ENCODE data around the gene CCDC116.
"Not testable (repeated sequence)": the region's sequence is repeated elsewhere in the genome, so short reads cannot be mapped to it uniquely, and the experiment has no call there.

CCDC116 gene

GRCh38 chr22:21609556-21610157 lies 22.9 kb upstream of the CCDC116 start:
- not testable (repeated sequence) for DNase-seq (ENCODE audit: low read depth)

GRCh38 chr22:21611210-21611977 lies 21.2 kb upstream of the CCDC116 start:
- DNase-seq (ENCODE audit: low read depth) = no peak

GRCh38 chr22:21612858-21613257 lies 19.7 kb upstream of the CCDC116 start:
- no peak for DNase-seq (ENCODE audit: low read depth)

GRCh38 chr22:21613553-21614233 lies 18.9 kb upstream of the CCDC116 start:
- no peak for DNase-seq (ENCODE audit: low read depth)

GRCh38 chr22:21615731-21616130 lies 16.8 kb upstream of the CCDC116 start:
- no peak for DNase-seq (ENCODE audit: low read depth)

GRCh38 chr22:21617337-21617736 lies 15.2 kb upstream of the CCDC116 start:
- not testable (repeated sequence) for DNase-seq (ENCODE audit: low read depth)

GRCh38 chr22:21621025-21621424 lies 11.5 kb upstream of the CCDC116 start:
- DNase-seq (ENCODE audit: low read depth) = no peak

- DNase-seq (ENCODE audit: low read depth) = no peak
Measured at GRCh38 chr22:21622011-21622918, 10.3 kb upstream of the CCDC116 start.

- DNase-seq (ENCODE audit: low read depth) = no peak
Measured at GRCh38 chr22:21622919-21623647, 9.5 kb upstream of the CCDC116 start.

GRCh38 chr22:21623648-21623970 lies 9.0 kb upstream of the CCDC116 start:
- no peak for DNase-seq (ENCODE audit: low read depth)

- no peak for DNase-seq (ENCODE audit: low read depth)
Measured at GRCh38 chr22:21624120-21624879, 8.3 kb upstream of the CCDC116 start.

- DNase-seq (ENCODE audit: low read depth) = no peak
Measured at GRCh38 chr22:21624880-21625791, 7.4 kb upstream of the CCDC116 start.

- no peak for DNase-seq (ENCODE audit: low read depth)
Measured at GRCh38 chr22:21626073-21626734, 6.4 kb upstream of the CCDC116 start.

GRCh38 chr22:21626735-21627469 lies 5.7 kb upstream of the CCDC116 start:
- no peak for DNase-seq (ENCODE audit: low read depth)

- no peak for DNase-seq (ENCODE audit: low read depth)
Measured at GRCh38 chr22:21628386-21629254, 3.9 kb upstream of the CCDC116 start.

- peak; percentile 94 for DNase-seq (ENCODE audit: low read depth)
Measured at GRCh38 chr22:21629255-21630149, 3.1 kb upstream of the CCDC116 start, which contains the start of gene YDJC. Gene YDJC (minus strand): TSS chr22:21630022. CDS start chr22:21630014, 8 bp downstream.

Data from activated T-helper 1 cell treated with Interleukin-2 at 50 U/mL for 16 hours (primary cell).